Measurements from ENCODE around the gene MYL9. TPM values are rescaled to one million over a fixed set of nuclear protein-coding genes. Genes with fewer than 3 reads are reported as not detected.
"Not testable (repeated sequence)": the region's sequence is repeated elsewhere in the genome, so short reads cannot be mapped to it uniquely, and the experiment has no call there.

The MYL9 gene
- total RNA-seq, 6 experiments from 2014 or later: 1,181 to 1,631 (median 1,227) TPM

DNA sequence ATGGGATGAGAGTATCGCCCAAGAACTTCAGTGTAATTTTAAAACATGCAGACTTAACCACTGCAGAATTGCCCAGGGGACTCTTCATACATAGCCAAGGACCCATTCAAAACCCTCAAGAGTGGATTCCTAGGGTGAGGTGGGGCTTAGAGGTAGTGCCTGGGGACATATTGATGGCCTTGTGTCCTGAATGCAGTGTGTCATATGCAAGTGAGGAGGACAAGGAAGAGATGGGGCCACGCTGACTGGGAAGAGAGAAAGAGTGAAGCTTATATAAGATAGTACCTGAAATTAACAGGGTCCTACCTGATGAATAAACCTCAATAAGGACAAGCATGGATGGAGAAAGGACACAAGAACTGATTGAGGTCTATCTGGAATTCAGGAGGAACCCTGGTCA lies 13.9 kb downstream of the MYL9 start:
- TF ChIP-seq, protein P1, sequence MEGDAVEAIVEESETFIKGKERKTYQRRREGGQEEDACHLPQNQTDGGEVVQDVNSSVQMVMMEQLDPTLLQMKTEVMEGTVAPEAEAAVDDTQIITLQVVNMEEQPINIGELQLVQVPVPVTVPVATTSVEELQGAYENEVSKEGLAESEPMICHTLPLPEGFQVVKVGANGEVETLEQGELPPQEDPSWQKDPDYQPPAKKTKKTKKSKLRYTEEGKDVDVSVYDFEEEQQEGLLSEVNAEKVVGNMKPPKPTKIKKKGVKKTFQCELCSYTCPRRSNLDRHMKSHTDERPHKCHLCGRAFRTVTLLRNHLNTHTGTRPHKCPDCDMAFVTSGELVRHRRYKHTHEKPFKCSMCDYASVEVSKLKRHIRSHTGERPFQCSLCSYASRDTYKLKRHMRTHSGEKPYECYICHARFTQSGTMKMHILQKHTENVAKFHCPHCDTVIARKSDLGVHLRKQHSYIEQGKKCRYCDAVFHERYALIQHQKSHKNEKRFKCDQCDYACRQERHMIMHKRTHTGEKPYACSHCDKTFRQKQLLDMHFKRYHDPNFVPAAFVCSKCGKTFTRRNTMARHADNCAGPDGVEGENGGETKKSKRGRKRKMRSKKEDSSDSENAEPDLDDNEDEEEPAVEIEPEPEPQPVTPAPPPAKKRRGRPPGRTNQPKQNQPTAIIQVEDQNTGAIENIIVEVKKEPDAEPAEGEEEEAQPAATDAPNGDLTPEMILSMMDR (IDR thresholded peaks at IDR 0.05): no peak
- Mint-ChIP-seq H3K27ac (no peak overlapping the region), H3K4me3 (no peak overlapping the region), H3K4me1 (ENCODE audit: low read depth) (no peaks in the 10 kb centered on the region), H3K27me3 (ENCODE audit: insufficient read depth) (peaks cover 20% of the 10 kb centered on the region), H3K9me3 (no peaks in the 10 kb centered on the region), H3K36me3 (ENCODE audit: low read depth) (no peaks in the 10 kb centered on the region)
- no peak for DNase-seq

DNA sequence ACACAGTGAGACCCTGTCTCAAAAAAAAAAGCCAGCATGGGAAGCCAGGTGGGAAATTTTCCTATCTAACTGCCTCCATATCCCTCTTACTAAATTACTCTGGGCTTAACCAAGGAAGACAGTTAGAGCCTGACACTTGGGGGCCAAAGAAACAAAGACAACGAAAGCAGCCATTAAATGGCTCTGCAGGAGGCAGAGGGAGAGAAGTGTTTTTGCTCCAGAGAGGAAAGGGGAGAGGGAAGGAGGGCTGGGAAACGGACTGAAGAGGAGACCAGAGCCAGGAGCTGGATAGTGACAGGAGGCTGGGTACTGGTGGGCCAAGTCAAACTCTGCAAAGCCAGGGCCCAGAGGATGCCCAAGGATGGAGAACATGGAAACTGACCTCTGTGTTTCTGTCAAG lies 21.4 kb downstream of the MYL9 start:
- Mint-ChIP-seq H3K4me3 (no peak overlapping the region), H3K27me3 (ENCODE audit: insufficient read depth) (peaks cover 12% of the 10 kb centered on the region), H3K9me3 (peaks cover 8% of the 10 kb centered on the region; the same call in 1 of the 2 replicates), H3K36me3 (ENCODE audit: low read depth) (no peaks in the 10 kb centered on the region), H3K4me1 (ENCODE audit: low read depth) (no peaks in the 10 kb centered on the region), H3K27ac (no peak overlapping the region)
- no peak for DNase-seq
- TF ChIP-seq, protein P1 (IDR thresholded peaks at IDR 0.05): no peak

DNA sequence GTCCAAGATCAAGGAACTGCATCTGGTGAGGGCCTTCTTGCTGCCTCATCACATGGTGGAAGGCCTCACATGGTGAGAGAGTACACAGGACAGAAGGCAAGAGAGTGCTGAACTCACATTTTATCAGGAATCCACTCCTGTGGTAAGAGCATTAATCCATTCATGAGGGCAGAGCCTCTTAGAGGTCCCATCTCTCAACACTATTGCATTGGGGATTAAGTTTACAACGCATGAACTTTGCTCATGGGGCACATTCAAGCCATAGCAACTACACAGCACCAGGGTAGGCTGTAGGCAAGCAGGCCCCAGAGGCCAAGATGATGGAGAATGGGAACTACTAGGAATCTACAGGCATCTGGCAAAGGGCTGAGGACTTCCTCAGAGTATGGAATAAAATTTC lies 22.1 kb downstream of the MYL9 start:
- no peak for DNase-seq
- H3K4me3 Mint-ChIP-seq: no peak overlapping the region
- H3K4me1 Mint-ChIP-seq (ENCODE audit: low read depth): no peaks in the 10 kb centered on the region
- no peaks in the 10 kb centered on the region for H3K36me3 Mint-ChIP-seq (ENCODE audit: low read depth)
- H3K27ac Mint-ChIP-seq: no peak overlapping the region
- peaks cover 8% of the 10 kb centered on the region; the same call in 1 of the 2 replicates for H3K9me3 Mint-ChIP-seq
- TF ChIP-seq, protein P1 (IDR thresholded peaks at IDR 0.05): no peak
- H3K27me3 Mint-ChIP-seq (ENCODE audit: insufficient read depth): peaks cover 10% of the 10 kb centered on the region

DNA sequence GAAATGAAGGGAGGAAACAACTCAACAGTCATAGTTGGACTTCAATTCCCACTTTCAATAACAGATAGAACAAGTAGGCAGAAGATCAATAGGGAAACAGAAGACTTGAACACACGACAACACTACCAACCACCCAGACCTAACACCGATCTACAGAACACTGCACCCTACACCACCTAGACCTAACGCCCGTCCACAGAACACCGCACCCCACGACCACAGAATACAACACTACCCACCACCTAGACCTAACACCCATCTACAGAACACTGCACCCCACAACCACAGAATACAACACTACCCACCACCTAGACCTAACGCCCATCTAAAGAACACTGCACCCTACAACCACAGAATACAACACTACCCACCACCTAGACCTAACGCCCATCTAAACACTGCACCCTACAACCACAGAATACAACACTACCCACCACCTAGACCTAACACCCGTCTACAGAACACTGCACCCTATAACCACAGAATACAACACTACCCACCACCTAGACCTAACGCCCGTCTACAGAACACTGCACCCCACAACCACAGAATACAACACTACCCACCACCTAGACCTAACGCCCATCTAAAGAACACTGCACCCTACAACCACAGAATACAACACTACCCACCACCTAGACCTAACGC lies 22.9 kb downstream of the MYL9 start:
- not testable (repeated sequence) for H3K27ac Mint-ChIP-seq; H3K27me3 Mint-ChIP-seq (ENCODE audit: insufficient read depth); H3K9me3 Mint-ChIP-seq; H3K4me3 Mint-ChIP-seq; DNase-seq; H3K36me3 Mint-ChIP-seq (ENCODE audit: low read depth); H3K4me1 Mint-ChIP-seq (ENCODE audit: low read depth)

DNA sequence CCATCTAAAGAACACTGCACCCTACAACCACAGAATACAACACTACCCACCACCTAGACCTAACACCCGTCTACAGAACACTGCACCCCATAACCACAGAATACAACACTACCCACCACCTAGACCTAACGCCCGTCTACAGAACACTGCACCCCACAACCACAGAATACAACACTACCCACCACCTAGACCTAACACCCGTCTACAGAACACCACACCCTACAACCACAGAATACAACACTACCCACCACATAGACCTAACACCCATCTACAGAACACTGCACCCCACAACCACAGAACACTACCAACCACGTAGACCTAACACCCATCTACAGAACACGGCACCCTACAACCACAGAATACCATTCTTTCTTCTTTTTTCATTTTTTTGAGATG lies 23.4 kb downstream of the MYL9 start:
- not testable (repeated sequence) for H3K36me3 Mint-ChIP-seq (ENCODE audit: low read depth); H3K4me1 Mint-ChIP-seq (ENCODE audit: low read depth); H3K4me3 Mint-ChIP-seq; H3K9me3 Mint-ChIP-seq; H3K27ac Mint-ChIP-seq; DNase-seq; H3K27me3 Mint-ChIP-seq (ENCODE audit: insufficient read depth)

DNA sequence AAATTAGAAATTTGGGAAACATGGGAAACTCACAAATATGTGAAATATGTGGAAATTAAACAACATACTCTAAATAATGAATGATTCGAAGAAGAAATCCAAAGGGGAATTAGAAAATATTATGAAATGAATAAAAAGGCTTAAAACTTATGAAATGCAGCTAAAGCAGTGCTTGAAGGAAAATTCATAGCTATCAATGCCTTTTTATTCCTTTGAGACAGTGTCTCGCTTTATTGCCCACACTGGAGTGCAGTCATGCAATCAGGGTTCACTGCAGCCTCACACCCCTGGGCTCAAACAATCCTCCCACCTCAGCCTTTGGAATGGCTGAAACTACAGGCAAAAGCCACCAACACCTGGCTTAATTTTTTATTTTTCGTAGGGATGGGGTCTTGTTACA lies 24.2 kb downstream of the MYL9 start:
- Mint-ChIP-seq H3K9me3 (peaks cover 8% of the 10 kb centered on the region; the same call in 1 of the 2 replicates), H3K36me3 (ENCODE audit: low read depth) (no peaks in the 10 kb centered on the region), H3K27ac (no peak overlapping the region), H3K27me3 (ENCODE audit: insufficient read depth) (peaks cover 9% of the 10 kb centered on the region), H3K4me1 (ENCODE audit: low read depth) (peaks cover 10% of the 10 kb centered on the region; the same call in 1 of the 2 replicates), H3K4me3 (no peak overlapping the region)
- DNase-seq: no peak
- TF ChIP-seq, protein P1 (IDR thresholded peaks at IDR 0.05): no peak
